Measurements from ENCODE around the gene TMEM165.

DNA sequence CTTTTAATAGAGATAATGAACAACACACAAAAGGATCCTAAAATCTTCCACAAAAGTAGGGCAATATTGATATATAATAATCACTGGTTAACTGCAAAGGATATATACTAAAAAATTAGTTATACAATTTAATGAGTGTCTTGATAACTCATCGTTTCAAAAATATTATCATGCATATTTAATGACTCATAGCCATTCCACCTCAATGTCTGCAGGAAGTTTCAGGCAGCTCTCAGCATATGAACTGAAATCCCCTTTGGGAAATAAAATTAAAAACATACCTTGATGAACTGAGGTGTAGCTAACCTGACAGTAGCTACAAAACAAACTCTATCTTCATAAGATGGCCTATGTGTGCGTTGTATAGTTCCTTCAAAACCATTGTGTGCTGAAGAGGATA lies 62.9 kb downstream of the TMEM165 start:
- TF ChIP-seq POLR2A (IDR thresholded peaks at IDR 0.05; ENCODE audit: low read depth) (no peak), POLR2AphosphoS5 (IDR thresholded peaks at IDR 0.05) (no peak)
- TF ChIP-seq, protein P1, sequence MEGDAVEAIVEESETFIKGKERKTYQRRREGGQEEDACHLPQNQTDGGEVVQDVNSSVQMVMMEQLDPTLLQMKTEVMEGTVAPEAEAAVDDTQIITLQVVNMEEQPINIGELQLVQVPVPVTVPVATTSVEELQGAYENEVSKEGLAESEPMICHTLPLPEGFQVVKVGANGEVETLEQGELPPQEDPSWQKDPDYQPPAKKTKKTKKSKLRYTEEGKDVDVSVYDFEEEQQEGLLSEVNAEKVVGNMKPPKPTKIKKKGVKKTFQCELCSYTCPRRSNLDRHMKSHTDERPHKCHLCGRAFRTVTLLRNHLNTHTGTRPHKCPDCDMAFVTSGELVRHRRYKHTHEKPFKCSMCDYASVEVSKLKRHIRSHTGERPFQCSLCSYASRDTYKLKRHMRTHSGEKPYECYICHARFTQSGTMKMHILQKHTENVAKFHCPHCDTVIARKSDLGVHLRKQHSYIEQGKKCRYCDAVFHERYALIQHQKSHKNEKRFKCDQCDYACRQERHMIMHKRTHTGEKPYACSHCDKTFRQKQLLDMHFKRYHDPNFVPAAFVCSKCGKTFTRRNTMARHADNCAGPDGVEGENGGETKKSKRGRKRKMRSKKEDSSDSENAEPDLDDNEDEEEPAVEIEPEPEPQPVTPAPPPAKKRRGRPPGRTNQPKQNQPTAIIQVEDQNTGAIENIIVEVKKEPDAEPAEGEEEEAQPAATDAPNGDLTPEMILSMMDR (IDR thresholded peaks at IDR 0.05) = no peak
